ENCODE measurements around the gene ELOA. TPM values are rescaled to one million over a fixed set of nuclear protein-coding genes. Genes with fewer than 3 reads are reported as not detected.

Gene ELOA
- total and polyA plus RNA-seq, 2 of the 13 experiments (the other 11 are each of a cell fraction or from before 2014, with no cell fraction given): 14.2 to 28.5 TPM

GRCh38 chr1:23779826-23780371, 36.6 kb downstream of the ELOA start:
- H3K4me2 ChIP-seq (ENCODE audit: low read depth, low read length): peak overlapping the region; percentile 81
- BruUV-seq (replicated peaks): no TSS peak
- DNase-seq (ENCODE audit: low spot score) (no peak), FAIRE-seq (no peak), ATAC-seq (no peak)
- POLR2A ChIA-PET: interaction anchor here (1.0 to 7.9 kb wide), 6 partner anchors 8 to 88 kb away, joined by 3 to 154 read pairs (median 17); partner anchors contain the start of genes GALE, HMGCL, LYPLA2 and RPL11
- peaks cover 50% of the 10 kb centered on the region for H3K79me2 ChIP-seq (ENCODE audit: insufficient read depth, low read length)
- H3K36me3 ChIP-seq (replicated peaks in 1 of 2; ENCODE audit: control insufficient read depth in 1 of 2, insufficient read depth in 2 of 2, low read length in 2 of 2): peaks cover 0 to 19% of the 10 kb centered on the region in 2 experiments; a peak in 3 of 5 replicates
- WGBS (ENCODE audit: low lambda C conversion rate): 59% methylated on average over 3 of the region's 3 CpGs
- intact Hi-C loops (cut with micrococcal nuclease; ENCODE audit: unreplicated experiment): loop anchor here (10.0 kb wide), 1 partner anchor 85 kb away; the partner anchor contains the start of gene FUCA1
- H3K4me1 ChIP-seq (ENCODE audit: insufficient read depth, low read length): peaks cover 43% of the 10 kb centered on the region
- CTCF ChIA-PET (ENCODE audit: low intra/inter-chr PET ratio, low total read pairs): no interaction called here
- no peaks in the 10 kb centered on the region; the same call in none of the 2 replicates for H4K20me1 ChIP-seq (ENCODE audit: insufficient read depth, low read length)
- in situ Hi-C loops (cut with HindIII; ENCODE audit: extremely low pct_ligation_motif_present, low pct_unique_long_range_greater_than_20kb): no loop called here
- peak overlapping the region in 2 of 3 experiments; percentile 82 to 85; a peak in 3 of 6 replicates for H3K4me3 ChIP-seq (replicated peaks in 1 of 3; ENCODE audit: insufficient read depth in 1 of 3, low read depth in 2 of 3, low read length in 3 of 3)
- H3K9ac ChIP-seq (ENCODE audit: insufficient read depth, low read depth, low read length): peak overlapping the region; percentile 94; the same call in 1 of the 2 replicates
- no peak overlapping the region for H2AFZ ChIP-seq (ENCODE audit: low read length)
- no peak overlapping the region for H3K27ac ChIP-seq (ENCODE audit: extremely low read length, insufficient read depth, low read length)
- H3K9me3 ChIP-seq (ENCODE audit: low read length): no peaks in the 10 kb centered on the region
- no peaks in the 10 kb centered on the region; a peak in 1 of 5 replicates for H3K27me3 ChIP-seq (ENCODE audit: control insufficient read depth in 1 of 2, insufficient read depth in 2 of 2, low read length in 2 of 2)
- TF ChIP-seq CHCHD3 (CRISPR knock-in tag; IDR thresholded peaks at IDR 0.05) (no peak), ZNF282 (IDR thresholded peaks at IDR 0.05; ENCODE audit: partially characterized antibody) (no peak), RARA (CRISPR knock-in tag; IDR thresholded peaks at IDR 0.05) (no peak), FIP1L1 (IDR thresholded peaks at IDR 0.05; ENCODE audit: borderline replicate concordance, insufficient read depth, low read depth, low read length) (no peak), MAX (IDR thresholded peaks at IDR 0.05) (no peak), MAFF (IDR thresholded peaks at IDR 0.05; ENCODE audit: low read depth, low read length) (peak; percentile 97), ZFP36L1 (CRISPR knock-in tag; IDR thresholded peaks at IDR 0.05) (no peak), CREB1 (IDR thresholded peaks at IDR 0.05) (no peak), CREB1 (CRISPR knock-in tag; IDR thresholded peaks at IDR 0.05) (no peak), BRD4 (CRISPR knock-in tag; IDR thresholded peaks at IDR 0.05) (no peak), YY1 (IDR thresholded peaks at IDR 0.05; ENCODE audit: insufficient read depth, insufficient replicate concordance, low read depth, low read length) (no peak), NR2F2 (IDR thresholded peaks at IDR 0.05; ENCODE audit: borderline replicate concordance, low read depth) (no peak), MBD4 (IDR thresholded peaks at IDR 0.05; ENCODE audit: borderline replicate concordance, low read length) (no peak), NFRKB (IDR thresholded peaks at IDR 0.05) (no peak), TBX2 (CRISPR knock-in tag; IDR thresholded peaks at IDR 0.05; ENCODE audit: borderline replicate concordance) (no peak), ZFX (CRISPR knock-in tag; IDR thresholded peaks at IDR 0.05; ENCODE audit: low read depth) (no peak), RFXAP (CRISPR knock-in tag; IDR thresholded peaks at IDR 0.05; ENCODE audit: borderline replicate concordance) (no peak), SIX1 (CRISPR knock-in tag; IDR thresholded peaks at IDR 0.05; ENCODE audit: borderline replicate concordance) (no peak), HMG20B (CRISPR knock-in tag; conservative IDR thresholded peaks at IDR 0.05) (no peak), NFE2L2 (IDR thresholded peaks at IDR 0.05; ENCODE audit: low read length) (peak; percentile 69), ZKSCAN1 (IDR thresholded peaks at IDR 0.05; ENCODE audit: low read length) (no peak), PITX1 (CRISPR knock-in tag; IDR thresholded peaks at IDR 0.05) (no peak), ZBTB42 (CRISPR knock-in tag; IDR thresholded peaks at IDR 0.05) (no peak), ONECUT2 (CRISPR knock-in tag; IDR thresholded peaks at IDR 0.05) (no peak), ZUFSP (CRISPR knock-in tag; IDR thresholded peaks at IDR 0.05; ENCODE audit: borderline replicate concordance) (no peak), FOSL2 (CRISPR knock-in tag; IDR thresholded peaks at IDR 0.05) (peak; percentile 75), ZKSCAN5 (CRISPR knock-in tag; IDR thresholded peaks at IDR 0.05) (no peak), SMARCC2 (IDR thresholded peaks at IDR 0.05) (no peak), ZNF616 (CRISPR knock-in tag; IDR thresholded peaks at IDR 0.05; ENCODE audit: low read depth) (no peak)
